Progenitor cell of endocrine pancreas (in vitro differentiated cells): Measurements from ENCODE around the gene HOXA10. TPM values are rescaled to one million over a fixed set of nuclear protein-coding genes. Genes with fewer than 3 reads are reported as not detected.

Source experiments
- DNase-seq: peaks from one replicate; pipeline ENCODE4 v3.0.0; 2021; ENCODE audit warnings: low spot score; ENCODE audit not compliant: unreplicated experiment
- H3K27ac Mint-ChIP-seq: 2 replicates; pipeline ENCODE4 v1.8.0; 2021; ENCODE audit warnings: mild to moderate bottlenecking, moderate library complexity, mixed read lengths
- H3K27me3 Mint-ChIP-seq: 2 replicates; pipeline ENCODE4 v1.8.0; 2021; ENCODE audit warnings: mixed read lengths
- H3K36me3 Mint-ChIP-seq: 2 replicates; pipeline ENCODE4 v1.8.0; 2022; ENCODE audit warnings: mixed read lengths; ENCODE audit not compliant: insufficient read depth
- H3K4me1 Mint-ChIP-seq: 2 replicates; pipeline ENCODE4 v1.8.0; 2021; ENCODE audit warnings: low read depth, mixed read lengths
- H3K4me3 Mint-ChIP-seq: 2 replicates; pipeline ENCODE4 v1.8.0; 2021; ENCODE audit warnings: low read depth, mild to moderate bottlenecking, moderate library complexity, mixed read lengths
- H3K9me3 Mint-ChIP-seq: 2 replicates; pipeline ENCODE4 v1.8.0; 2021; ENCODE audit warnings: low read depth, mixed read lengths
- total RNA-seq: library from RNA; stranded (reverse); gene quantifications from 2 replicates; pipeline ENCODE4 v1.2.1, GENCODE V29; 2021
- TF ChIP-seq, protein P1 (sequence below): fragments of 200-600 bp; sonication (generic); IDR thresholded peaks from one replicate; pipeline ENCODE4 v1.5.0; 2021; ENCODE audit warnings: antibody characterized with exemption, mild to moderate bottlenecking; ENCODE audit not compliant: unreplicated experiment

The HOXA10 gene
- total RNA-seq, 1 donor from 2014 or later: not detected

DNA sequence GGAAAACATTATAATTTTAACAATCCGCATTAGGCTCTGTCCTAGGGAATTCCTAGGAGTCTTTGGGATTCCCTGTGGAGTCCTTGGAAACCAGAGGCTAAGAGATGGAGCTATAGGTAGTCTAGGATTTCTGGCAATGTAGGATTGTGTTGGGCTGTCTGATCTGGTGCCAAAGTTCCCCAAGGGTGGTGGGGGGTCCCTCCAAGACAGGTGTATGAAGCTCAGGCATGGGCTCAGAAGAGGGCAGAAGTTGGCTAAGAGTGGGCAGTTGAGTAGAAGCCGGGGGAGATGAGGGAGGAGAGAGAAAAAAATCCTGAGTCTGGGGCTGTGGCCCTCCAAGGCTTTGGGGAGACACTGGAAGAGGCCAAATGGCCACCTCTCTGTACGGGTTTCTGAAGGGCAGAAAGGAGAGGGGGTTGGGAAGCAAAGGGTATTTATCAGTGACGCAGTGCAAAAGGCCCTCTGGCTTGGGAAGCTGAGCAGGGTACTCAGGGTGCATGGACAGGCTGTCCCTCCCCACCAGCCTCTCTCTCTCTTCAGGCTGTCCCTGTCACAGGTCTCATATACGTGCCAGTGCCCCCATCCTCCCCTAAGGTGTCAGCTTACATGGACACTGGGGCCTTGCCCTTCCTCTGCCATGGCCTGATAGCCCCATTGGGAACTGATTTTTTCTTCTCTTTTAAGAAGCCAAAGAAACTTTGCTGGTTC, 27.5 kb downstream of the HOXA10 start:
- DNase-seq: no peak
- Mint-ChIP-seq H3K9me3 (no peaks in the 10 kb centered on the region), H3K27ac (no peak overlapping the region), H3K4me3 (no peak overlapping the region), H3K4me1 (peaks cover 20% of the 10 kb centered on the region), H3K27me3 (peaks cover 71% of the 10 kb centered on the region), H3K36me3 (peaks cover 2% of the 10 kb centered on the region)
- TF ChIP-seq, protein P1, sequence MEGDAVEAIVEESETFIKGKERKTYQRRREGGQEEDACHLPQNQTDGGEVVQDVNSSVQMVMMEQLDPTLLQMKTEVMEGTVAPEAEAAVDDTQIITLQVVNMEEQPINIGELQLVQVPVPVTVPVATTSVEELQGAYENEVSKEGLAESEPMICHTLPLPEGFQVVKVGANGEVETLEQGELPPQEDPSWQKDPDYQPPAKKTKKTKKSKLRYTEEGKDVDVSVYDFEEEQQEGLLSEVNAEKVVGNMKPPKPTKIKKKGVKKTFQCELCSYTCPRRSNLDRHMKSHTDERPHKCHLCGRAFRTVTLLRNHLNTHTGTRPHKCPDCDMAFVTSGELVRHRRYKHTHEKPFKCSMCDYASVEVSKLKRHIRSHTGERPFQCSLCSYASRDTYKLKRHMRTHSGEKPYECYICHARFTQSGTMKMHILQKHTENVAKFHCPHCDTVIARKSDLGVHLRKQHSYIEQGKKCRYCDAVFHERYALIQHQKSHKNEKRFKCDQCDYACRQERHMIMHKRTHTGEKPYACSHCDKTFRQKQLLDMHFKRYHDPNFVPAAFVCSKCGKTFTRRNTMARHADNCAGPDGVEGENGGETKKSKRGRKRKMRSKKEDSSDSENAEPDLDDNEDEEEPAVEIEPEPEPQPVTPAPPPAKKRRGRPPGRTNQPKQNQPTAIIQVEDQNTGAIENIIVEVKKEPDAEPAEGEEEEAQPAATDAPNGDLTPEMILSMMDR: no peak

DNA sequence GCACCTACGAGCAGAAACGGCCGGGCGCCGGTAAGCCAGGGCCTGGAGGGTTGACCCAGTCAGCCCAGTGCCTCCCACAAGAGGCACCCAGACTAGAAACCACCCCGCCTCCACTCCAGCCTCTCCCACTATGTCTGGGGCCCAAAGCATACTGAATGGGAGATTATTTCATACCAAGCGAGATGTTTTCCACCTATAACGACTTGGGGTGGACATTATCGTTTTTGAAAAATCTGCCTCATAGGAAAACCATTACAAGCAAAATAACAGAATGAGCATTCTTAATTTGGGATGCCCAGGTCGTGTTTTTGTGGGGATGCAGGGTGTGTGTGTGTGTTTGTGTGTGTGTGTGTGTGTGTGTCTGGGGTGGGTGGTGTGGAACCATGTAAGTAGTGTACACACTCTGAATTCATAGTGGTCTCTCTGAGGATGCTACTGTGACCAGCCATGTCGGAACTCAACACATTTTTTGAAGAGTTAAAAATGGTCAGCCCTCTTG, 28.2 kb downstream of the HOXA10 start:
- peaks cover 65% of the 10 kb centered on the region for H3K27me3 Mint-ChIP-seq
- H3K4me1 Mint-ChIP-seq: peaks cover 25% of the 10 kb centered on the region
- H3K9me3 Mint-ChIP-seq: no peaks in the 10 kb centered on the region
- peaks cover 6% of the 10 kb centered on the region for H3K36me3 Mint-ChIP-seq
- no peak for DNase-seq
- no peak overlapping the region for H3K4me3 Mint-ChIP-seq
- TF ChIP-seq, protein P1: no peak
- H3K27ac Mint-ChIP-seq: no peak overlapping the region

DNA sequence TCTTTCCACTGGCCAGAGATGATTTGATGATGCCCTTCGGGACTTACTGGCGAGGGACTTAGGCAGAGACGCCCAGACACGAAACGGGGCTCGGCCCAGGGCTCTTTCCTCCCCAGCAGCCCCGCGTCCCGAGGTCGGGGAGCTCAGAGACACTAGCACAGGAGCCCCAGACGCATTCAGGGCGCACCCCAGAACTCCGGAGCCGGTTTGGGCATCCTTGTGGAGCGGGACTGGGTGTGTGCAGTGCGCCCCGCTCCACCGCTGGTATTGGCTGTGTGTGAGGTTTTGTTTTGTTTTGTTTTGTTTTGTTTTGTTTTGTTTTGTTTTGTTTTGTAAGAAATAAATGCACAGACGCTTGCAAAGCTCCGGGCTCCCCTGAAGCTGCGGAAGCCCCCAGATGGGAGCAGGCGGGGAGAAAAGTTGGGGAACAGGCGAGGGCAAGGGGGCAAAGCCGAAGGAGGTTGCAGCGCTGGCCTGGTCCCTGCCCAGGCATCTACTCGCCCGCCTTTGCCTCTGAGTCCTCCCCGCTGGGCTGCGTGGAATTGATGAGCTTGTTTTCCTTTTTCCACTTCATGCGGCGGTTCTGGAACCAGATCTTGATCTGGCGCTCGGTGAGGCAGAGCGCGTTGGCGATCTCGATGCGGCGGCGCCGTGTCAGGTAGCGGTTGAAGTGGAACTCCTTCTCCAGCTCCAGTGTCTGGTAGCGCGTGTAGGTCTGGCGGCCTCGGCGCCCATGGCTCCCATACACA, 28.8 kb downstream of the HOXA10 start:
- DNase-seq: no peak
- peaks cover 6% of the 10 kb centered on the region for H3K36me3 Mint-ChIP-seq
- peak overlapping the region; percentile 20 for H3K4me3 Mint-ChIP-seq
- peaks cover 26% of the 10 kb centered on the region for H3K4me1 Mint-ChIP-seq
- H3K9me3 Mint-ChIP-seq: no peaks in the 10 kb centered on the region
- TF ChIP-seq, protein P1: no peak
- H3K27me3 Mint-ChIP-seq: peaks cover 58% of the 10 kb centered on the region
- H3K27ac Mint-ChIP-seq: no peak overlapping the region

DNA sequence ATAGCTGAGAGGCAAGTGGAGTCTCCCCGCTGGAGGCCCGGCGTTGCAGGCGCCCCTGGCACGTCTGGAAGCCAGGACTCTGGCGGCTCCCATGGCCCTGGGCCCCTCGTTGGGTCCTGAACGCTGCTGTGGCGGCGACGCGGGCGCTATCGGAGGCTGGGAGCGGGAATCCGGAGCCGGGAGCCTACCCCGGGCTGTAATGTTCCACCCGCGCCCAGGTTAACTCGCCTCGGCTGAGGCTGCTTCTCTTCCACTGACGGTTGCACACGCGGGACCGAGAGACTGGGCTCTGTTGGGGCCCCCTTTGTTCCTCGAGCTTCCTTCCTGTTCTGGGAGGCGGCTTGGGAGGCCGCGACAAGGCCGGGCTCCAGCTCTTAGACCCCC, 29.3 kb downstream of the HOXA10 start:
- Mint-ChIP-seq H3K36me3 (peaks cover 6% of the 10 kb centered on the region), H3K4me3 (peak overlapping the region; percentile 20), H3K27me3 (peaks cover 53% of the 10 kb centered on the region), H3K4me1 (peaks cover 29% of the 10 kb centered on the region), H3K9me3 (no peaks in the 10 kb centered on the region), H3K27ac (no peak overlapping the region)
- TF ChIP-seq, protein P1: no peak
- no peak for DNase-seq

DNA sequence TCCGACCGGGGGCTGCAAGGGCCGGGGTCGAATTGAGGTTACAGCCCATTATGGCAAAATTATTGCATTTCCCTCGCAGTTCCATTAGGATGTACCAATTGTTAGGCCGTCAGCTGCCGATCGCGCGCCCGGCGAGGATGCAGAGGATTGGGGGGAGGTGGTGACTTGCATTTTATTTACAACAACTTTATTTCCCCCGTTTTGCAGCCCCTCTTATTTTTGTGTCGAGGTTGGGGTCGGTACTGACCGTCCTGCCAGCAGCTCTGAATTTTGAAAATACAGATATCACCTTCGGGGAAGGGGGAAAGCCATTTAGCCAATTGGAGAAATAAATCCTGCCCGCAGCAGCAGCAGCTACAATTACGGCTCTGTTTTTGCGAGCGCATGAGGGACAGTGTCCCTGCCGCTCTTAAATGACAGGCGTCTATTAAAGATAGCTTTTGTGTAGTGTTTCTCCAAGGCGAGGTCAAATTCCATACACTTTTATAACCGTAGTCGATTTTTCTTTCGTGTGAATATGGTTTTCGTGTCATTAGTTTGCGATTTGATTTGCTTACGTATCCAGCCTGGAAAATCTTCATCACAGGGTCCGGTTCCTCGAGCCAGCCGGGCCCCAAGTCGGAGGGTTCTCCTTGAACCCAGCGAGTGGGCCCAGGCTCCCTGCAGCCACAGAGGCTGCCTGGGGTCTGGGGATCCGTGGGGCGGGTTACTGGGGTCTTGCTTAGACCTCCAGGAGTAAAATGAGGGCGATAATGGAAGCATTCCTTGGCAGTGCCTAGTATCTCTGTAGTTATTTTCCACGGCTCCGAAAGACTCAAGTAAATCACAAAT, 30.0 kb downstream of the HOXA10 start:
- DNase-seq: no peak
- peaks cover 27% of the 10 kb centered on the region for H3K4me1 Mint-ChIP-seq
- TF ChIP-seq, protein P1: no peak
- H3K4me3 Mint-ChIP-seq: peak overlapping the region; percentile 93
- peaks cover 47% of the 10 kb centered on the region for H3K27me3 Mint-ChIP-seq
- H3K27ac Mint-ChIP-seq: peak overlapping the region; percentile 52
- H3K9me3 Mint-ChIP-seq: no peaks in the 10 kb centered on the region
- H3K36me3 Mint-ChIP-seq: peaks cover 6% of the 10 kb centered on the region
